HG03439 (cell line): ENCODE measurements around the gene JUND.

Source experiments
- ATAC-seq: cut with Tn5 transposase; IDR thresholded peaks from one replicate; pipeline ENCODE4 v1.9.1; 2021; ENCODE audit warnings: mild to moderate bottlenecking, moderate library complexity; ENCODE audit not compliant: unreplicated experiment

JUND gene

GRCh38 chr19:18251587-18252369, 29.6 kb downstream of the JUND start:
- no peak for ATAC-seq

DNA sequence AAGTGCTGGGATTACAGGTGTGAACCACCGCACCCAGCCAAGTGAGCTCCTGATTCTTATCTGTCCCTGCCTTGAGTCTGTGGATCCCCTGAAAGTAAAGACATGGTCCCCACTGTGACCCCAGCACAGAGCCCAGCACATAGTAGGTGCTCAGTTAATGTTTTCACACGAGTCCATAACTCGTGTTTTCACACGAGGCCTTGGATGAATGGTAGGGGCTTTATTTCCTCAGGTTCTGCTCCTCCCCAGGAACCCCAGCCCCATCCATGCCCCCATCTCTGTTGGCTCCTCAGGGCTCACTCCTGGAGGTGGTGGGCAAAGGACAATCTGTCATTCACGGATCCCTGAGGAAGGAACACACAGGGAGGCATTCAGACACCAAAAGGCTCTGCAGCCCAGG, 31.6 kb downstream of the JUND start:
- no peak for ATAC-seq

DNA sequence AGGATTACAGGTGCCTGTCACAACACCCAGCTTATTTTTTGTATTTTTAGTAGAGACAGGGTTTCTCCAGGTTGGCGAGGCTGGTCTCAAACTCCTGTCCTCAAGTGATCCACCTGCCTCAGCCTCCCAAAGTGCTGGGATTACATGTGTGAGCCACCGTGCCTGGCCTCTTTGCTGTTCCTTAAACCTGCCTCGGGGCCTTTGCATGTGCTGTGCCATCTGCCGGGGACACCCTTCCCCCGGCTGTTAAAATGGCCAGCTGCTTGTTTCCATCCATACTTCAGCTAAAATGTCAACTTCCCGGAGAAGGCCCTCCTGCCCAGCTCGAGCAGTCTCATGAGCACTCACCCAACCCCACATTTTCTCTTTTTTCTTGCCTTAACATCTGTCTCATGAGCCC, 36.1 kb downstream of the JUND start:
- no peak for ATAC-seq

- no peak for ATAC-seq
Observed at GRCh38 chr19:18239303-18239702, 42.1 kb downstream of the JUND start.

DNA sequence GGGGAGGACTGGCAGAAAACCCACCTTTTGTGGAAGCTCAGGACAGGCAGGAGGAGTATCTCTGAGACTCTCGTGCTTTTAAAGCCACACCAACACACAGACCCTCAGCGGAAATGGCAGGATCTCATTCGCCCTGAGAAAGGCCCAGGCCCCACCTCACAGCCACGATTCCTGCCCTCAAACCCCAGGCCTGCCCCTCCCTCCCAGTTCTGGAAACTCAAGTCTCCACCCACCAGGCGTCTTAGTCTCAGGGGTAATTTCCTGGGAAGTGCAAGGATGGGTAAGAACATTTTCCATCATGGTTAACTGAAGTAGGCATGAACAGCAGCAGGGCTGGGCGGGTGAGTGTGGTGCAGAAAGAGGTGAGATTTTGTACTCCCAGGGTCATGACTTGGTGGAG, 47.2 kb downstream of the JUND start:
- no peak for ATAC-seq

GRCh38 chr19:18233224-18233825, 48.1 kb downstream of the JUND start:
- ATAC-seq: no peak

GRCh38 chr19:18232540-18233223, 48.7 kb downstream of the JUND start:
- ATAC-seq: no peak

GRCh38 chr19:18231775-18232174, 49.6 kb downstream of the JUND start:
- ATAC-seq: no peak

- no peak for ATAC-seq
Observed at GRCh38 chr19:18230941-18231734, 50.3 kb downstream of the JUND start.

GRCh38 chr19:18229915-18230314, 51.5 kb downstream of the JUND start:
- no peak for ATAC-seq
